Natural killer cell treated with Interleukin-12 subunit alpha and Interleukin-12 subunit beta and Interleukin-15 and Interleukin-18, amount 100 ng/mL, for 72 hours (primary cell): ENCODE measurements around the gene FRG2C. TPM values are rescaled to one million over a fixed set of nuclear protein-coding genes. Genes with fewer than 3 reads are reported as not detected.
A peak's percentile ranks its signal among the peaks of the same experiment; 100 is the strongest.
"Not testable (repeated sequence)": the region's sequence is repeated elsewhere in the genome, so short reads cannot be mapped to it uniquely, and the experiment has no call there.

Experiments
- ATAC-seq, 2 donors: fragments of 150-1000 bp; cut with Tn5 transposase in 1 of 2; sonication (Bioruptor Pico), chemical (Tn5 transposase) in 1 of 2; 2 replicates each; pipeline ENCODE4 v1.10.0; 2021
- DNase-seq: peaks from one replicate; pipeline ENCODE4 v3.0.0; 2022; ENCODE audit warnings: low spot score
- H3K27ac Mint-ChIP-seq, 2 donors: 1 replicate in 1 of 2; 2 replicates in 1 of 2; pipeline ENCODE4 v1.8.0; 2022; ENCODE audit warnings: mixed read lengths in 2 of 2, mild to moderate bottlenecking in 1 of 2, moderate library complexity in 1 of 2
- H3K27me3 Mint-ChIP-seq, 2 donors: 1 replicate in 1 of 2; 2 replicates in 1 of 2; pipeline ENCODE4 v1.8.0; 2022; ENCODE audit warnings: mixed read lengths in 2 of 2
- H3K36me3 Mint-ChIP-seq: one replicate; pipeline ENCODE4 v1.8.0; 2022; ENCODE audit warnings: mixed read lengths
- H3K4me1 Mint-ChIP-seq, 2 donors: 1 replicate in 1 of 2; 2 replicates in 1 of 2; pipeline ENCODE4 v1.8.0; 2022; ENCODE audit warnings: low read depth in 2 of 2, mixed read lengths in 2 of 2, mild to moderate bottlenecking in 1 of 2
- H3K4me3 Mint-ChIP-seq: one replicate; pipeline ENCODE4 v1.8.0; 2022; ENCODE audit warnings: mixed read lengths
- H3K9me3 Mint-ChIP-seq: 2 replicates; pipeline ENCODE4 v1.8.0; 2022; ENCODE audit warnings: mixed read lengths
- total RNA-seq, 2 donors: library from RNA; stranded (reverse); gene quantifications; one replicate each; pipeline ENCODE4 v1.2.3, GENCODE V29; 2022

FRG2C gene
- total RNA-seq, 2 donors from 2014 or later: not detected

DNA sequence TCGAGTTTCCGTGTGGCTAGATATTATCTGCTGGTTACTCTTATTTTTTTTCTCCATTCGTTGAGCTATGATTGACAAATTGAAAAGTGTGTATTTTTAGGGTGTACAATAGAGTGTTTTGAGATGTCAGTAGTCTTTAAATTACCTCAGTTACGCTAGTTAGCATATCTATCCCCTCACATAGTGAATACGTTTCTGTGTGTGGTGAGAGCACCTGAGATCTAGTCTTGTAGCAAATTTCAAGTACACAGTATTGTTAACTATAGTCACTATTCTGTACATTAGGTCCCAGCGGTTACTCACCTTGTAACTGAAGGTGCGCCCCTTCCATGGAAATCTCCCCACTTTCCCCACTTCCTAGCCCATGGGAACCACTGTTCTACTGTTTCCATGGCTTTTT, 8.2 kb upstream of the FRG2C start:
- not testable (repeated sequence) for H3K9me3 Mint-ChIP-seq, DNase-seq, ATAC-seq, H3K27ac Mint-ChIP-seq, H3K4me3 Mint-ChIP-seq, H3K4me1 Mint-ChIP-seq
- Mint-ChIP-seq H3K27me3 (peaks cover 8 to 25% of the 10 kb centered on the region in 2 donors), H3K36me3 (peaks cover 12% of the 10 kb centered on the region)

DNA sequence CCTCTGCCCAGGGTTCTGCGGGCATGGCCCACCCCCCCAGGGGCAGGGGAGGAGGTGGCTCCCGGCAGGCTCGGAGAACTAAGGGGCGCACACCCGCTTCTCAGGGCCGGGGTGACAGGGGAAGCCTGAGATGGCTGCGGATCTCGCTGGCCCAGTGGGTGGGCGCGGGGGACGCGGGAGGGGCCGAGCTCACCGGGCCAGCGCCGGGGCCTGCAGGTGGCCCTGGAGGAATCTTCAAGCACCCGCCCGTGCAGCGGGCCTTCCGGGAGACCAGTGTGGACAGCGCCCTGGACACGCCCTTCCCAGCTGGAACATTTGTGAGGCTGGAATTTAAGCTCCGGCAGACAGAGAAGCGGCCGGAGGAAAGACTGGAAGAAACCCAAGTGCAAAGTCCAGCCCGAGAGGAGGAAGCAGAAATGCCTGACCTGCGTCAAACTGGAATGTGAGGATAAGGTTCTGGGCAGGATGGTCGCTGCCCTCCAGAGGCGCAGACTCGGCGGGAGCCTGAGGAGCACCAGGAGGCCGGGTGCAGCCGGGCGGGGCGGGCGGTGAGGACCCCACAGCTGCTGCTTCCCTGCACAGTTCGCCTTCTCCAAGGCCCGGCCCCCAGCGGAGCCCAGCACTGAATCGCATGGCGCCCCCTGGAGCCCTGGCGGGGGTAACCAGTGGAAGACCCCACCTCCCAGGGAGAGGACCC, 5.6 kb upstream of the FRG2C start:
- H3K27ac Mint-ChIP-seq, H3K4me3 Mint-ChIP-seq, DNase-seq, ATAC-seq, H3K4me1 Mint-ChIP-seq, H3K9me3 Mint-ChIP-seq: not testable (repeated sequence)
- peaks cover 12% of the 10 kb centered on the region for H3K36me3 Mint-ChIP-seq
- peaks cover 8 to 27% of the 10 kb centered on the region in 2 donors for H3K27me3 Mint-ChIP-seq

DNA sequence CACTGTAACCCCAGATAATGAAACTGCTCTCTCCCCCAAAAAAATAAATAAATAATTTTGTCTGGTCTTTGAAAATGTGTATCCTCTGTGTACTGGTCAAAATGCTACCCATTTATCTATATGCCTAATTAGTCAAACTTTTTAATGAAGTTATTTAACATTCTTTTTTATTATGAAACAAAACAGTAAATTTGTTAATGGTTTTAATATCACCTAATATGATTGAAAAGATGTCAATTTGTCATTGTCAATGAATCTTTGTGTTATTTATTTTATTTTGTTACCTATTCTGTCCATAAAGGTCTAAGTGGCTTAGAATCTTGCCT, 5.1 kb upstream of the FRG2C start:
- Mint-ChIP-seq H3K36me3 (peaks cover 12% of the 10 kb centered on the region), H3K27me3 (peaks cover 8 to 23% of the 10 kb centered on the region in 2 donors)
- H3K27ac Mint-ChIP-seq, H3K4me3 Mint-ChIP-seq, H3K4me1 Mint-ChIP-seq, DNase-seq, ATAC-seq, H3K9me3 Mint-ChIP-seq: not testable (repeated sequence)

DNA sequence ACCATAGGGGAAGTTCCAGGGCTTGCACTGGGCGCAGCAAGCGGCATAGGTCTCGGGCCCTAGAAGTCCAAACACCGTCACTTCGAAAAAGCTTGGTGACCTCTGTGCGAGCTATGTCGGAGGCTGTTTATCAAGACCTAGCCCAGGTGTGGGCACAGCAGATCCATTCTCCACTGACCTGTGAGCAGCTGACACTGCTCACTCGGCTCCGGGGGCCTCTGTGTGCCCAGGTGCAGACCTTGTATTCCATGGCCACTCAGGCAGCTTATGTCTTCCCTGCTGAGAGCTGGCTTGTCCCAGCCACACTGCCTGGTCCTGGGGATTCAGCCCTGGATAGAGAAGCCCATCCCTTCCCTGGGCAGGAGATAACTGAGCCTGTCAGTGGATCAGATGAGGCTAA, 1.5 kb downstream of the FRG2C start:
- Mint-ChIP-seq H3K27me3 (peaks cover 16 to 36% of the 10 kb centered on the region in 2 donors), H3K36me3 (peaks cover 14% of the 10 kb centered on the region)
- not testable (repeated sequence) for H3K4me1 Mint-ChIP-seq, ATAC-seq, H3K9me3 Mint-ChIP-seq, DNase-seq, H3K4me3 Mint-ChIP-seq, H3K27ac Mint-ChIP-seq

DNA sequence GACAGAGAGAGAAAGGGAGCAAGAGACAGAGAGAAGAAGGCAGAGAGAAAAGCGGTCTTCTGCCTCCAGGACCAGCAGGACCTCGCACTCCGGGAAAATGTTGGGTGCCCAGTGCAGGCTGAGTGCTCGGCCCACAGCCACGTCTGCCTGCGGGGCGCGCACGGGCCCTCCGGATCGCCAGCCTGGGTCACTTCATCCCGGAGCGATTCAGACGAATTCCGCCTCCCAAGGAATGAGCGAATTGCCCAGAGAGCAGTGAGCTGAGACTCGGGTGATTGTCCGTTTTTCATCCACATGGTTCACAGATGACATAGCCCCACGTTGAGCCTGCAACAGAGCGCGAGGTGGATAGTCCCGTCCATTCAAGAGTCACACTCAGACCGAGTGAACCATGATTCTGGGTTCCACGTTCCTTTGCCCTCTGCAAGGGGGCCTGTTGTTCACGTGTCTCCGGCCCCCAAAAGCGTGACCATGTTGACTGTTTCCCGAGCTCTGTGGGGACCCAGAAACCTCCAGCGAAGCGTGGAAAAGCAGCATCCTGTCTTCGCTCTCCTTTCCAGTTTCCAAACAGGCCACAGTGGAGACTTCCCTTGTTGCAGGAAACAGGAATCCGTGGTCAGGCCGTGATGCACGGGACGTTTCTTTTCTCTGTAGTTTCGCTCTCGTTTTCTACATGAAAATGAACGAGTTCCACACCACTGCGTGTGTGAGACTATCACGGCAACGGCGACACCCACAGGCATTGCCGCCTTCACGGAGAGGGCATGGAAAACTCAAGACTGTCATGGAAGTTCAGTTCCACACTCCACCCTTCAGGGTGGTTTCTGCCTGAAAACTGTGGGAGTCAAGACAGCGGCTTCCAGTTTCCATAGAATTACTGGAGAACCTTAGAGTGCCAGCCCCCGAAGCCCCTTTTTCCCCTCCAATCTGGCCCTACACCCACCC, 3.9 kb downstream of the FRG2C start:
- ATAC-seq, DNase-seq, H3K4me3 Mint-ChIP-seq, H3K27ac Mint-ChIP-seq: not testable (repeated sequence)
- Mint-ChIP-seq H3K4me1 (peaks cover 0 to 13% of the 10 kb centered on the region in 2 donors), H3K36me3 (peaks cover 23% of the 10 kb centered on the region), H3K27me3 (peaks cover 29 to 46% of the 10 kb centered on the region in 2 donors), H3K9me3 (peaks cover 15% of the 10 kb centered on the region)

DNA sequence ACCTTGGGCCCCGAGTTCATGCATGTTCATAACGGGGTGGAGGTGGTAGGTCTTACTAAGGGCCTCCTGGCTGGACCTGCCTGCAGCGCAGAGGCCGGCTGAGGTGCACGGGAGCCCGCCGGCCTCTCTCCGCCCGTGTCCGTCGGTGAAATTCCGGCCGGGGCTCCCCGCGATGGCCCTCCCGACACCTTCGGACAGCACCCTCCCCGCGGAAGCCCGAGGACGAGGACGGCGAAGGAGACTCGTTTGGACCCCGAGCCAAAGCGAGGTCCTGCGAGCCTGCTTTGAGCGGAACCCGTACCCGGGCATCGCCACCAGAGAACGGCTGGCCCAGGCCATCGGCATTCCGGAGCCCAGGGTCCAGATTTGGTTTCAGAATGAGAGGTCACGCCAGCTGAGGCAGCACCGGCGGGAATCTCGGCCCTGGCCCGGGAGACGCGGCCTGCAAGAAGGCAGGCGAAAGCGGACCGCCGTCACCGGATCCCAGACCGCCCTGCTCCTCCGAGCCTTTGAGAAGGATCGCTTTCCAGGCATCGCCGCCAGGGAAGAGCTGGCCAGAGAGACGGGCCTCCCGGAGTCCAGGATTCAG, 4.7 kb downstream of the FRG2C start:
- Mint-ChIP-seq H3K27me3 (peaks cover 34 to 54% of the 10 kb centered on the region in 2 donors), H3K36me3 (peaks cover 30% of the 10 kb centered on the region), H3K9me3 (peaks cover 17% of the 10 kb centered on the region), H3K4me1 (peaks cover 0 to 13% of the 10 kb centered on the region in 2 donors)
- ATAC-seq (peak; percentile 79 to 85), DNase-seq (peak; percentile 86)
- H3K4me3 Mint-ChIP-seq, H3K27ac Mint-ChIP-seq: not testable (repeated sequence)

DNA sequence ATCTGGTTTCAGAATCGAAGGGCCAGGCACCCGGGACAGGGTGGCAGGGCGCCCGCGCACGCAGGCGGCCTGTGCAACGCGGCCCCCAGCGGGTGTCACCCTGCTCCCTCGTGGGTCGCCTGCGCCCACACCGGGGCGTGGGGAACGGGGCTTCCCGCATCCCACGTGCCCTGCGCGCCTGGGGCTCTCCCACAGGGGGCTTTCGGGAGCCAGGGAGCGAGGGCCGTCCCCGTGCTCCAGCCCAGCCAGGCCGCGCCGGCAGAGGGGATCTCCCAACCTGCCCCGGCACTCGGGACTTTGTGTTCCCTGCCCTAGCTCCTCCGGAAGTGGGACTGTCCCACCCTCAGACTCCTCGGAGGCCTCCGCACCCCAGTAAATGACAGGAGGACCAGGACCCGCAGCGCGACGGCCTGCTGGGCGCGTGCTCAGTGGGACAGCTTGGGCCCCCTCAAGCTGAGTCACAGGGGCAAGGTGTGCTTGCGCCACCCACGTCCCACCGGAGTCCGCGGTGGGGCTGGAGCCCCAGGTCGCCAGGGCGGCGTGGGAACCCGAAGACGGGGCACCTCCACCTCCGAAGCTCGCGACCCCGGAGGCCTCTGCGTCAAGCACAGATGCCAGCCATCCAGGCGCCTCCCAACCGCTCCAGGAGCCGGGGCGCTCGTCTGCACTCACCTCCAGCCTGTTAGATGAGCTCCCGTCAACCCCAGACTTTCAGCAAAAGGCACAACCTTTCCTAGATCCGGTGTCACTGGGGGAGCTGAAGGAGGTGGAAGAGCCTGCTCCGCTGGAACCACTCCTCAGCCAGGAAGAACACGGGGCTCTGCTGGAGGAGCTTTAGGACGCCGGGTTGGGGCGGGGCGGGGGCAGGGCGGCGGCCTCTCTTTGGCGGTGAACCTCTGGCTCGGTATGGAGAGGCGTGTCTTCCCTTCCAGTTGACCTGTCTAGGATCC, 5.5 kb downstream of the FRG2C start:
- Mint-ChIP-seq H3K9me3 (peaks cover 17% of the 10 kb centered on the region), H3K4me1 (peaks cover 0 to 13% of the 10 kb centered on the region in 2 donors)

DNA sequence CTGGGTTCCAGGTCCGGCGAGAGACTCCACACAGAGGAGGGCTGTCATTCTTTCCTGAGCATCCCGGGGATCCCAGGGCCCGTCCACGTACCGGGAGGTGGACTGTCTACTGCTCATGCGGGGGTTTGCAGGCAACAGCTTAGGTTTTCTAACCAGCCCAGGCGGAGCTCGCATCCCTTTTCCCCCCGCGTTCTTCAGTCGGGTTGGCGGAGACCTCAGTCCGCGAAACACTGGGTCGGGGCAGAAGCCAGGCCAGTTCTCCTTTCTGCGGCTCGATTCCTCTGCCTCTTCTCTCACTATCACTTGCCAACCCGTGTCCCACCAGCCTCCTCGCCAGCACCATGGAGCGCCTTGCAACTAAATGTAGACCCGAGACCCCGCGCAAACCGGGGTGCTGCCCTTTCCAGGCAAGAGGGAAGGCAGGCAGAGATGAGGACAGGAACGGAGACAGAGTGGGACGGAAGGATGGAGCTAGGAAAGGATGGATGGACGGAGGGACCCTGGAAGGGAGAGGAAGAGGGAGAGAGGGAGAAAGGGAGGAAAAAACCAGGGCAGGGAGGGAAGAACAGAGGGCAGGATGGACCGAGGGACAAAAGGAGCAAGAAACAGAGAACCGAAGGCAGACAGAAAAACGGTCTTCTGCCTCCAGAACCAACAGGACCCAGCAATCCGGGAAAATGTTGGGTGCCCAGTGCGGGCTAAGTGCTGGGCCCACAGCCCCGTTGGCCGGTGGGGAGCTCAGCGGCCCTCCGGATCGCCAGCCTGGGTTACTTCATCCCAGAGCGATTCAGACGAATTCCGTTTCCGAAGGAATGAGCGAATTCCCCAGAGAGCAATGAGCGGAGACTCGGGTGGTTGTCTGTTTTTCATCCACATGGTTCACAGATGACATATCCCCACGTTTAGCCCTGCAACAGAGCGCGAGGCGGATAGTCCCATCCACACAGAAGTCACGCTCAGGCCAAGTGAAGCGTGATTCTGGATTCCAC, 6.5 kb downstream of the FRG2C start:
- Mint-ChIP-seq H3K4me1 (peaks cover 0 to 13% of the 10 kb centered on the region in 2 donors), H3K4me3 (peak overlapping the region; percentile 8), H3K36me3 (peaks cover 30% of the 10 kb centered on the region), H3K27me3 (peaks cover 30 to 41% of the 10 kb centered on the region in 2 donors), H3K9me3 (peaks cover 17% of the 10 kb centered on the region)
- H3K27ac Mint-ChIP-seq, DNase-seq, ATAC-seq: not testable (repeated sequence)

More for the DNA sequence above, 5.5 kb downstream of the FRG2C start:
- ATAC-seq: peak; percentile 76 to 80
- peak; percentile 61 for DNase-seq
- peaks cover 31 to 48% of the 10 kb centered on the region in 2 donors for H3K27me3 Mint-ChIP-seq
- H3K27ac Mint-ChIP-seq, H3K4me3 Mint-ChIP-seq: not testable (repeated sequence)
- peaks cover 30% of the 10 kb centered on the region for H3K36me3 Mint-ChIP-seq

DNA sequence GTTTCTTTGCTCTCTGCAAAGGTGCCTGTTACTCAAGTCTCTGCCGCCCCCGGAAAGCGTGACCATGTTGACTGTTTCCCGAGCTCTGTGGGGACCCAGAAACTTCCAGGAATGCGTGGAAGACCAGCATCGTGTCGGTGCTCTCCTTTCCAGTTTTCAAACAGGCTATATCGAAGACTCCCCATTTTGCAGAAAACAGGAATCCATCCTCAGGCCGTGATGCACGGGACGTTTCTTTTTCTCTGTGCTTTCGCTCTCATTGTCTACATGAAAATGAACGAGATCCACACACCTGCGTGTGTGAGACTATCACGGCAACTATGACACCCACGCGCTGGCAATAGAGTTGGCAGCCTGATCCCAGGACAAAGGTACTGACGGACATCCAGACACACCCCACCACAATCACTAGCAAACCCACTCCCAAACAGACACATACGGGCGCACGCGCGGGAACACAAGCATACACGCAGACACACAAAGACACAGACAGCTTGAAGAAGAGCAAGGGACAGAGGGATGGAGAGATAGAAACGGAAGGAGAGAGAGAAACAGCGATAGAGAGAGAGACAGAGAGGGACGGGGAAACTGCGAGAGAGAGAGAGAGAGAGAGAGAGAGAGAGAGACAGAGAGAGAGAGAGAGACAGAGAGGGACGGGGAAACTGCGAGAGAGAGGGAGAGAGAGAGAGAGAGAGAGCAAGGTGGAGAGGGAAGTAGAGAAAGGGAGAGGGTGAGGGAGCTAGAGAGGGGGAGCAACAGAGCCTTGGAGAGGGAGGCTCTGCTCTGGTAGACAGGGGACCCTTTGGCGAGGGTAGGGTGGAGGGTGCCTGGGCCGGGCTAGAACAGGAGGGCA, 7.4 kb downstream of the FRG2C start:
- peaks cover 17% of the 10 kb centered on the region for H3K9me3 Mint-ChIP-seq
- peak overlapping the region; percentile 0 for H3K4me3 Mint-ChIP-seq
- H3K4me1 Mint-ChIP-seq: peaks cover 0 to 13% of the 10 kb centered on the region in 2 donors
- not testable (repeated sequence) for DNase-seq, ATAC-seq, H3K27ac Mint-ChIP-seq
- peaks cover 30 to 41% of the 10 kb centered on the region in 2 donors for H3K27me3 Mint-ChIP-seq
- peaks cover 30% of the 10 kb centered on the region for H3K36me3 Mint-ChIP-seq

DNA sequence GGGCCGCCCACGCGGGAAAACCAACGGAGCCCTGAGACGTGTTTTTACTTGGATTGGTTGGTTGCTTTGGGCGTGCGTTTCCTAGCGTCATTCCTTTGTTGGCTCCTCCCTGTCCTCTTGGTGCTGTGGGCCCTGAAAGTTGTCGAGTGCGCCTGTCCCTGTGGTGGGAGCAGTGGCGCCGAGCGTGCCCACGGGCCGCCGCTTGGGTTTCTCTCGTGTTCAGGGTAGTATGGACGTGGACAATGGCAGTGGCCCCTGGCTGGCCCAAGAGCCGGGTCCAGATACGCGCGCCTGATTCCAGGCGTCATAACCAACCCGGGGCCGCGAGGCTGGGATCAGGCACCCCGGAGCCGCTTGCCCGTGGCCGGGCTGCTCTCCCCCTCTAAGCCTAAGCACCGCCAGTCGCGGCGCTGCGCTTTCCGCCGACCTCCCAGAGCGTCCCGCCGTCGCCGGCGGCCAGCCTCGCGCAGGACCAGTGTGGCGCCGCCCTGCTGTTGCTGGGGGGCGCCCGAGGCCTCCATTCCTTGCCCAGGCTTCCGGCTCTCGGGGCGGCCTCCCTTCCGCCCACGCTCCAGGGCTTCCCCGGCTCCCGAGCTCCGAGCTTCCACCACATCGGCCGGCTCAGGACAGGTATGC, 8.1 kb downstream of the FRG2C start:
- Mint-ChIP-seq H3K9me3 (peaks cover 17% of the 10 kb centered on the region), H3K36me3 (peaks cover 30% of the 10 kb centered on the region), H3K27me3 (peaks cover 30 to 39% of the 10 kb centered on the region in 2 donors), H3K4me1 (peaks cover 0 to 13% of the 10 kb centered on the region in 2 donors)
- DNase-seq, H3K4me3 Mint-ChIP-seq, H3K27ac Mint-ChIP-seq: not testable (repeated sequence)
- peak in 1 of 2 donors; percentile 9 for ATAC-seq

DNA sequence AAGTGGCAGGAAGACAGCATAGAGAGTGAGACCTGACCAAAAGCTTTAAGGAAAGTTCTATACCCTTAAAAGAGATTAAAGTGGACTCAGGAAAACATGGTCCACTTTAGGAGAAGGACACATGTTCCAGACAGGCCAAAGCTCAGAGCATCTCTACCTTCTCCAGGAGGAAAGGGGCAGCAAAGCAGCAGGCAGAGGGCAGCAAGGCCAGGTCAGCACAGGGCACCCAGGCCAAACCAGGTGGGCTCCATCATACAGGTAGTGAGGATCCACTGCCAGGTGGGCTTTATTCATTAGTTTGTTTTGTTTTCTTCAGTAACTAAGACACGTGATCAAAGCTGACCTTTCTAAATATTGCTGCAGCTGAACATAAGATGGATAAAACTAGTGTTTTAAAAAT, 19.8 kb downstream of the FRG2C start:
- not testable (repeated sequence) for H3K4me3 Mint-ChIP-seq, ATAC-seq, H3K4me1 Mint-ChIP-seq, H3K9me3 Mint-ChIP-seq, H3K27me3 Mint-ChIP-seq, H3K27ac Mint-ChIP-seq, DNase-seq, H3K36me3 Mint-ChIP-seq
